HFF-Myc (cell line): ENCODE data around the gene CAPN10.

Experiments used
- DNase-seq: peaks from one replicate; pipeline ENCODE4 v3.0.0-alpha.2; 2011; ENCODE audit warnings: low read depth; ENCODE audit errors: extremely low read depth
- H3K4me3 ChIP-seq: replicated peaks from 2 replicates; pipeline ENCODE4 v1.5.1; 2011; ENCODE audit warnings: low read depth, mild to moderate bottlenecking, control low read depth, low read length
- CTCF ChIP-seq: IDR thresholded peaks from 2 replicates; pipeline ENCODE4 v1.5.1; 2012; ENCODE audit warnings: mild to moderate bottlenecking, low read depth, low read length, control low read depth; ENCODE audit errors: missing control alignments

Gene CAPN10

GRCh38 chr2:240568678-240569522 is 17.6 kb upstream of the CAPN10 start:
- DNase-seq = no peak
- H3K4me3 ChIP-seq = peak overlapping the region; percentile 61
- no peak for TF ChIP-seq CTCF

- DNase-seq = no peak
- no peak for TF ChIP-seq CTCF
- H3K4me3 ChIP-seq = peak overlapping the region; percentile 61
Observed at GRCh38 chr2:240569523-240569997, 17.0 kb upstream of the CAPN10 start.

- no peak for DNase-seq
- no peak for TF ChIP-seq CTCF
- H3K4me3 ChIP-seq = no peak overlapping the region; the same call in 1 of the 2 replicates
Observed at GRCh38 chr2:240569998-240570530, 16.5 kb upstream of the CAPN10 start.

- H3K4me3 ChIP-seq = no peak overlapping the region
- TF ChIP-seq CTCF = no peak
- no peak for DNase-seq
Observed at GRCh38 chr2:240570531-240571313, 15.8 kb upstream of the CAPN10 start.

GRCh38 chr2:240571314-240571973 is 15.1 kb upstream of the CAPN10 start:
- TF ChIP-seq CTCF = no peak
- H3K4me3 ChIP-seq = no peak overlapping the region
- DNase-seq = no peak
